Activated T-cell treated with anti-CD3 and anti-CD28 coated beads, Interleukin-2, amount 50 U/mL, for 72 hours (primary cell): Measurements from ENCODE around the gene ANGPTL3. TPM values are rescaled to one million over a fixed set of nuclear protein-coding genes. Genes with fewer than 3 reads are reported as not detected.

Experiments
- ATAC-seq, 2 donors: fragments of 150-1000 bp; cut with Tn5 transposase; replicated peaks in 1 of 2; 2 replicates each; pipeline ENCODE4 v1.10.0; 2021; ENCODE audit warnings: moderate library complexity in 2 of 2, mild to moderate bottlenecking in 1 of 2
- DNase-seq, 2 donors: peaks; one replicate each; pipeline ENCODE4 v3.0.0; 2021 to 2022; ENCODE audit warnings: mixed read lengths in 1 of 2
- H3K27ac Mint-ChIP-seq: one replicate; pipeline ENCODE4 v1.8.0; 2022; ENCODE audit warnings: mild to moderate bottlenecking, moderate library complexity, mixed read lengths
- H3K27me3 Mint-ChIP-seq: one replicate; pipeline ENCODE4 v1.8.0; 2022; ENCODE audit warnings: low read depth, mixed read lengths
- H3K36me3 Mint-ChIP-seq, 2 donors: one replicate each; pipeline ENCODE4 v1.8.0; 2022; ENCODE audit warnings: mixed read lengths in 2 of 2, mild to moderate bottlenecking in 1 of 2; ENCODE audit not compliant: insufficient read depth in 2 of 2
- H3K4me1 Mint-ChIP-seq: one replicate; pipeline ENCODE4 v1.8.0; 2022; ENCODE audit warnings: low read depth, mixed read lengths
- H3K4me3 Mint-ChIP-seq, 2 donors: one replicate each; pipeline ENCODE4 v1.8.0; 2022; ENCODE audit warnings: mild to moderate bottlenecking in 2 of 2, mixed read lengths in 2 of 2, moderate library complexity in 2 of 2
- H3K9me3 Mint-ChIP-seq, 2 donors: one replicate each; pipeline ENCODE4 v1.8.0; 2022; ENCODE audit warnings: mixed read lengths in 2 of 2
- total RNA-seq, 2 donors: library from RNA; stranded (reverse); gene quantifications; one replicate each; pipeline ENCODE4 v1.2.3, GENCODE V29; 2022

The ANGPTL3 gene
- total RNA-seq, 2 donors from 2014 or later, result not detected

DNA sequence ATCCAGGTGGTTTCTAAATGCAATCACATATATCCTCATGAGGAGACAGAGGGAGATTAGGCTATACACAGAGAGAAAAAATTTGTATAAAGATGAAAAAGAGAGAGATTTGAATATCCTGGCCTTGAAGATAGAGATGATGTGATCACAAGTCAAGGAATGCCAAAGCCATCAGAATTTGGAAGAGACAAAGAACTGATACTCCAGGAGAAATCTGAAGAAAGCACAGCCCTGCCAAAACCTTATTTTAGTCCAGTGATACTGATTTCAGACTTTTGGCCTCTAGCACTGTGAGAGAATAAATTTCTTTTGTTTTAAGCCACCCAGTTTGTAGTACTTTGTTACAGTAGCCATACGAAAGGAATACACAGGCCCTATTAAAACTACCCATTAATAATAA is 57.4 kb downstream of the ANGPTL3 start:
- ATAC-seq, result no peak
- DNase-seq, result no peak
- no peaks in the 10 kb centered on the region for H3K4me1 Mint-ChIP-seq
- no peak overlapping the region for H3K27ac Mint-ChIP-seq
- H3K9me3 Mint-ChIP-seq, result no peaks in the 10 kb centered on the region
- H3K4me3 Mint-ChIP-seq, result no peak overlapping the region
- H3K36me3 Mint-ChIP-seq, result peaks cover 0 to 4% of the 10 kb centered on the region in 2 donors
- H3K27me3 Mint-ChIP-seq, result no peaks in the 10 kb centered on the region

Other genes with a start within 250 kb of the ANGPTL3 start
- gene USP1, start 160.5 kb upstream of the ANGPTL3 start, total RNA-seq, result 10 to 100 TPM; 74.8 to 84.3 TPM
- gene DOCK7, start 90.9 kb downstream of the ANGPTL3 start, total RNA-seq, result 10 to 100 TPM in 1 of 2 donors, 1 to 10 TPM in 1; 7.6 to 10.7 TPM
- gene ATG4C, start 186.6 kb downstream of the ANGPTL3 start, total RNA-seq, result 10 to 100 TPM; 12.6 to 14.5 TPM